HG03039 (cell line): ENCODE data around the gene ROBO2.

Experiments used
- ATAC-seq: cut with Tn5 transposase; IDR thresholded peaks from one replicate; pipeline ENCODE4 v1.9.1; 2021; ENCODE audit warnings: mild to moderate bottlenecking, moderate library complexity; ENCODE audit not compliant: unreplicated experiment

The ROBO2 gene

GRCh38 chr3:77321646-77322045 lies 281.7 kb downstream of the ROBO2 start:
- ATAC-seq: no peak

GRCh38 chr3:77323626-77324025 lies 283.7 kb downstream of the ROBO2 start:
- no peak for ATAC-seq

GRCh38 chr3:77324105-77324504 lies 284.2 kb downstream of the ROBO2 start:
- no peak for ATAC-seq

GRCh38 chr3:77325280-77325679 lies 285.4 kb downstream of the ROBO2 start:
- no peak for ATAC-seq

- no peak for ATAC-seq
Observed at GRCh38 chr3:77325702-77326101, 285.8 kb downstream of the ROBO2 start.

GRCh38 chr3:77326586-77326985 lies 286.7 kb downstream of the ROBO2 start:
- ATAC-seq: no peak

GRCh38 chr3:77328690-77329089 lies 288.8 kb downstream of the ROBO2 start:
- no peak for ATAC-seq

GRCh38 chr3:77329116-77329515 lies 289.2 kb downstream of the ROBO2 start:
- ATAC-seq: no peak

- ATAC-seq: no peak
Observed at GRCh38 chr3:77338195-77338594, 298.3 kb downstream of the ROBO2 start.

GRCh38 chr3:77342027-77342426 lies 302.1 kb downstream of the ROBO2 start:
- ATAC-seq: no peak

GRCh38 chr3:77342688-77343087 lies 302.8 kb downstream of the ROBO2 start:
- no peak for ATAC-seq

GRCh38 chr3:77345009-77345408 lies 305.1 kb downstream of the ROBO2 start:
- no peak for ATAC-seq

- ATAC-seq: no peak
Observed at GRCh38 chr3:77348244-77348855, 308.5 kb downstream of the ROBO2 start.

GRCh38 chr3:77354958-77355357 lies 315.1 kb downstream of the ROBO2 start:
- ATAC-seq: no peak

- ATAC-seq: no peak
Observed at GRCh38 chr3:77362936-77363335, 323.0 kb downstream of the ROBO2 start.

- ATAC-seq: no peak
Observed at GRCh38 chr3:77365152-77365551, 325.3 kb downstream of the ROBO2 start.

- ATAC-seq: no peak
Observed at GRCh38 chr3:77370413-77370812, 330.5 kb downstream of the ROBO2 start.

- ATAC-seq: no peak
Observed at GRCh38 chr3:77372018-77372417, 332.1 kb downstream of the ROBO2 start.

GRCh38 chr3:77372634-77373346 lies 332.9 kb downstream of the ROBO2 start:
- ATAC-seq: no peak

GRCh38 chr3:77373619-77374018 lies 333.7 kb downstream of the ROBO2 start:
- no peak for ATAC-seq

- ATAC-seq: no peak
Observed at GRCh38 chr3:77376511-77376910, 336.6 kb downstream of the ROBO2 start.

GRCh38 chr3:77377717-77378116 lies 337.8 kb downstream of the ROBO2 start:
- no peak for ATAC-seq

- ATAC-seq: no peak
Observed at GRCh38 chr3:77380136-77380535, 340.2 kb downstream of the ROBO2 start.
